SKM-1 treated with dmso at 0.1 percent for 144 hours (cell line): ENCODE measurements around the gene FBXO31.
"Not testable (repeated sequence)": the region's sequence is repeated elsewhere in the genome, so short reads cannot be mapped to it uniquely, and the experiment has no call there.

Experiments
- DNase-seq: peaks from one replicate; lab custom pipeline; 2025; ENCODE audit not compliant: unreplicated experiment; lab: John Stamatoyannopoulos, UW

FBXO31 gene

DNA sequence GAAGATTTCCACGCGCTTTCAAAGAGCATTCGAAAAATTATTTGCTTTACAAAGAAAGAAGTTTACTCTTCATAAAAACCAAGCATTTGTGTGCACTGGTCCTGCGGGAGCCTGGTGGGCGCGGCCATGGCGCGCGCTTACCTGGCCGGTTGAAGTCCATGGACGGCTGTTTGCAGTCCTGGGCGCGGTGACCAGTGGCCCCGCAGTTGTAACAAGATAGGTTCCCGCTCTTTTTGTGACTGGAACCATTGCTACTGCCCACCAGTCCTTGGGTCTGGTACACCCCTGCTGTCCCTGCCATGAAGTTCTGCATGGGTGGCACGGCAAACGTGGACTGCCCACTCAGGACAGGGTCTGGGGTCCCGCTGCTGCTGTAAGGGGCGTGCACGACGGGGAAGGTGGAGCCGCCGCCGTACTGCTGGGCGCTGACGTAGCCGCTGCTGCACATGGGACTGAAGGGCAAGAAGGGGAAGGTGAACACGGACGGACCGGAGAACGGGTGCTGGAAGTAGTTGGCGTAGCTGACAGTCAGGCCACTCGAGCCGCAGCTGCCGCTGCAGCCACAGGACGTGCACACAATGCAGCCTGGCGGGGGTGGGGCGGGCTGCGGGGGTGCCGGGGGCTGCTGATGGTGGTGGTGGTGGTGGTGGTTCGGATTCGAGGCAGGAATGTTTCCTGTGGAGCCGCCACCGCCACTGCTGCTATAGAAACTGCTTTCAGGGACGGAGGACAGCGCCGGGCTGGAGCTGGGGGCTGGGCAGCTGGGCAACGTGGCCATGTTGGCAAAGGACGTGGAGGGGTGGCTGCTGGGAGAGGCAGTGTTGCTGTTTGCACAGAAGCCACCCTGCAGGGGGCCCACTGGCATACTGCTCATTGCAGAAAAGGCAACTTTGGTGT lies 28.0 kb upstream of the FBXO31 start:
- DNase-seq, result no peak

GRCh38 chr16:87410968-87411367 lies 27.4 kb upstream of the FBXO31 start:
- no peak for DNase-seq

DNA sequence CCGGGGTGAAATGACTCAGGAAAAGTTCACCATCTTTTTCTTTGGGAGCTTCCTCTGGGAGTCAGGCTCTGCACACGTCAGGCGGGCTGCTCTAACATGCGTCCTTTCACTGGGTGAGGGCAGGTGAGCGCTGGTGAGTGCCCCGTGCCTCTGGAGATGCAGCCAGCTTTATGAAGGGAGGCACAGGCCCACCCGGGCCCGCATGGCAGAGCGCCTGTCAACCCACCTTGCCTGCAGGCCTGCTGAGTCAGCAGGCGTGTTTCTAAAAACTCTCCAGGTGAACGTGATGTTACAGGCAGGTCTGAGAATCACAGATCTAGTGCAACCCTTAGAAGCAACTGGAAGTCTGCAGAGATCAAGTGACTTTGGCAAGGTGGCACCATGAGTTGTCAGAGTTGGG lies 27.0 kb upstream of the FBXO31 start:
- no peak for DNase-seq

GRCh38 chr16:87409781-87410180 lies 26.2 kb upstream of the FBXO31 start:
- no peak for DNase-seq

- no peak for DNase-seq
Observed at GRCh38 chr16:87409153-87409552, 25.6 kb upstream of the FBXO31 start.

- DNase-seq, result peak; percentile 98
Observed at GRCh38 chr16:87407511-87408112, 24.0 kb upstream of the FBXO31 start.

- DNase-seq, result no peak
Observed at GRCh38 chr16:87406495-87407088, 23.0 kb upstream of the FBXO31 start.

GRCh38 chr16:87404764-87405625 lies 21.4 kb upstream of the FBXO31 start:
- DNase-seq, result no peak

DNA sequence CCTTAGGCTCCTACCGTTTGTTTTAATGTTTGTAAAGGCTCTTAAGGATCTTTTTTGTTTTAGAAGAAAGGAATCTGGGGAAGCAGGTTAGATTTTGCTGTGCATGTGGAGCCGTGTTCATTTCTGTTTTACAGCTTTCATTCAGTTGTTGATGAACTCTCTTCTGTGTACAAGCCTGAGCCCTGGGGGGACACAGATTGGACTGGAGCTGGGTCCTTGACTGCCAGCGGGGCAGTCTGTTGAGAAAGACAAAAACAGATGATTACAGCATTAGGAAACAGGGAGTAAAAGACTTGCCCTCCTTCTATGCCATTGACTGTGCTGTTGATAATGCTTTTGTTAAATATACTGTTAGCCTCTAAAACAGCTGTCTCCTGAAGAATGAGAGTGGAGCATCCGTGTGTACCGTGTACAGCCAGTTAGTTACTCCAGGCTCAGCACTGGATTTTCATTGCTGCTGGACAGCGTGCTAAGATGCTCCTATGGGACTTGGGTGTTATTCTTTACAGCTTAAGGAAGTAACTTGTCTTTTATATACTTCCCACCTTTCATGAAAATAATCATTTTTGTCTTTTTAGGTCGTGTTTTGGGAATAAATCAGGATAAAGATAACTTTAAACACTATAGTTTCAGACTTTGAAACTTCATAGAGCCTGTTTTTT lies 11.7 kb upstream of the FBXO31 start:
- DNase-seq, result no peak

DNA sequence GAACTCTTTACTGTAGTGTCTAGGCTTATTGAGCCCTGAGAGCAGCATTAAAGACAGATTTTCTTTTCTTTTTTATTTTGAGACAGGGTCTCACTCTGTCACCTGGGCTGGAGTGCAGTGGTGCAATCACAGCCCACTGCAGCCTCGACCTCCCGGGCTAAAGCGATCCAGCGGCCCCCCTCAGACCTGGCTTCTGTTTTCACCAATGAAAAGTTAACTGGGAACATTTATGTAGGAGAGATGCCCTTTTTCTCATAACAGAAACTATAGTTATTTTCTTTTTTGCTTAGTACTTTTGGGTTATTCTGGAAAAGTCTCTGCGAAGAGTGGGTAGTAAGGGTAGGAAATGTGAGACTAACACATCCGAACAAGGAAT lies 10.1 kb upstream of the FBXO31 start:
- no peak for DNase-seq

GRCh38 chr16:87392821-87393679 lies 9.5 kb upstream of the FBXO31 start:
- no peak for DNase-seq

GRCh38 chr16:87391950-87392820 lies 8.6 kb upstream of the FBXO31 start, which contains the start of gene MAP1LC3B:
TSS of gene MAP1LC3B (plus strand) at chr16:87392336. CDS start at chr16:87392428, 92 bp downstream.
- peak; percentile 92 for DNase-seq

- no peak for DNase-seq
Observed at GRCh38 chr16:87391324-87391949, 7.9 kb upstream of the FBXO31 start.

DNA sequence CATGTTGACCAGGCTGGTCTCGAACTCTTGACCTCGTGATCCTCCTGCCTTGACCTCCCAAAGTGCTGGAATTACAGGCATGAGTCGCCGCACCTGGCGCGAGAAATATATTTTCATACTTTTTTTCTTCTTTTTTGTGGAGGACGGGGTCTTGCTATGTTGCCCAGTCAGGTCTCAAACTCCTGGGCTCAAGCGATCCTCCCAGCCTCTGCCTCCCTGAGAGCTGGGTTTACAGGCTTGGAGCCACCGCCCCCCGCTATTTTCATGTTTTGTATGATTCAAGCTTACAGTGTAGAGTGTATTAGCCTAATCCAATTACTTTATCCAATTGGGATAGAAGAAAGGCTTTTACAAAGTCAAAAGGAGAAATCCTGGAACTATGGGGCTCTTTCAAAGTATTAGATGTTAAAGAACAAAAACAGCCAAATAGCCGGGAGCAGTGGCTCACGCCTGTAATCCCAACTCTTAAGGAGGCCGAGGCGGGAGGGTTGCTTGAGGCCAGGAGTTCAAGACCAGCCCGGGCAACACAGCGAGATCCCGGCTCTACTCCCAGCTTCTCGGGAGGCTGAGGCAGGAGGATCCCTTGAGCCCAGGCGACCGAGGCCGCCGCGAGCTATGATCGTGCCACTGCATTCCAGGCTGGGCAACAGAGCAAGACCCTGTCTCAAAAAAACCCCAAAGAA lies 7.2 kb upstream of the FBXO31 start:
- DNase-seq, result no peak

DNA sequence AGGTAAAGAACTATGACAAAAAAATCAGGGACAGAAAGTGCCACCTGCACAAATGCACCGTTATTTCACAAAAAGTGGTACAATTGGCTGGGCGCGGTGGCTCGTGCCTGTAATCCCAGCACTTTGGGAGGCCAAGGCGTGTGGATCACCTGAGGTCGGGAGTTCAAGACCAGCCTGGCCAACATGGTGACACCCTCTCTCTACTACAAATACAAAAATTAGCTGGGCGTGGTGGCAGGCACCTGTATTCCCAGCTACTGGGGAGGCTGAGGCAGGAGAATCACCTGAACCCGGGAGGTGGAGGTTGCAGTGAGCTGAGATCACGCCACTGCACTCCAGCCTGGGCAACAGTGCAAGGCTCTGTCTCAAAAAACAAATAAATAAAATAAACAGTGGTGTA lies 6.3 kb upstream of the FBXO31 start:
- not testable (repeated sequence) for DNase-seq

GRCh38 chr16:87389245-87389644 lies 5.7 kb upstream of the FBXO31 start:
- no peak for DNase-seq

GRCh38 chr16:87388818-87389134 lies 5.2 kb upstream of the FBXO31 start:
- no peak for DNase-seq
